ENCODE measurements around the gene KIF1A.

Gene KIF1A

GRCh38 chr2:240775905-240776304 is 44.1 kb downstream of the KIF1A start:
- intact Hi-C loops (cut with micrococcal nuclease), result no loop called here
- no peaks in the 10 kb centered on the region for H3K36me3 Mint-ChIP-seq (ENCODE audit: low read depth)
- no peak overlapping the region for H3K27ac Mint-ChIP-seq
- no peak overlapping the region for H3K4me3 Mint-ChIP-seq
- H3K9me3 Mint-ChIP-seq, result no peaks in the 10 kb centered on the region
- peaks cover 2% of the 10 kb centered on the region for H3K27me3 Mint-ChIP-seq
- no peaks in the 10 kb centered on the region for H3K4me1 Mint-ChIP-seq (ENCODE audit: low read depth)

- Mint-ChIP-seq H3K4me3 (no peak overlapping the region), H3K27ac (no peak overlapping the region), H3K27me3 (peaks cover 2% of the 10 kb centered on the region), H3K36me3 (ENCODE audit: low read depth) (no peaks in the 10 kb centered on the region), H3K4me1 (ENCODE audit: low read depth) (no peaks in the 10 kb centered on the region), H3K9me3 (no peaks in the 10 kb centered on the region)
- intact Hi-C loops (cut with micrococcal nuclease), result no loop called here
Observed at GRCh38 chr2:240774856-240775255, 45.2 kb downstream of the KIF1A start.

- Mint-ChIP-seq H3K27ac (no peak overlapping the region), H3K4me3 (no peak overlapping the region)
Observed at GRCh38 chr2:240769096-240769495, 50.9 kb downstream of the KIF1A start.

DNA sequence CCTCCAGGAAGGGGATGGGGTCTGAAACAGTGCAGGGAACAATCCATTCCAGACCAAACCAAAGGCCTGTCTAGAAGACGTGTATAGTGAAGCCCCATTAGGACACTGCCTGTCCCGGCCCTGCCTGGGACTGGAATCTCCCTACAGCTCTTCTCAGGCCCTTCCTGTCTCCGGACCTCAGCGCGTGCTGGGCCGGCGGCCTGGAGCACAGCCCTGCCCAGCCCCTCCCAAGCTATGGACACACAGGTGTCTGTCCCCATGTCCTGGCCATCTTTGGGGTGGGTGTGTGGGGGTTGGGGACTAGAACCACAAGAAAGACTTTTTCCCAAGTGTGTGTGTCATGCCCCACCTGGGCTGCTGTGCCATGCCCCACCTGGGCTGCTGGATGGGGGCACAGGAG is 51.8 kb downstream of the KIF1A start:
- Mint-ChIP-seq H3K9me3 (no peaks in the 10 kb centered on the region), H3K4me1 (ENCODE audit: low read depth) (no peaks in the 10 kb centered on the region), H3K27me3 (no peaks in the 10 kb centered on the region), H3K36me3 (ENCODE audit: low read depth) (no peaks in the 10 kb centered on the region), H3K4me3 (no peak overlapping the region), H3K27ac (no peak overlapping the region)
- intact Hi-C loops (cut with micrococcal nuclease), result no loop called here

More at GRCh38 chr2:240769096-240769495, 50.9 kb downstream of the KIF1A start:
- Mint-ChIP-seq H3K4me1 (ENCODE audit: low read depth) (no peaks in the 10 kb centered on the region), H3K27me3 (no peaks in the 10 kb centered on the region), H3K36me3 (ENCODE audit: low read depth) (no peaks in the 10 kb centered on the region), H3K9me3 (no peaks in the 10 kb centered on the region)
- intact Hi-C loops (cut with micrococcal nuclease), result no loop called here

DNA sequence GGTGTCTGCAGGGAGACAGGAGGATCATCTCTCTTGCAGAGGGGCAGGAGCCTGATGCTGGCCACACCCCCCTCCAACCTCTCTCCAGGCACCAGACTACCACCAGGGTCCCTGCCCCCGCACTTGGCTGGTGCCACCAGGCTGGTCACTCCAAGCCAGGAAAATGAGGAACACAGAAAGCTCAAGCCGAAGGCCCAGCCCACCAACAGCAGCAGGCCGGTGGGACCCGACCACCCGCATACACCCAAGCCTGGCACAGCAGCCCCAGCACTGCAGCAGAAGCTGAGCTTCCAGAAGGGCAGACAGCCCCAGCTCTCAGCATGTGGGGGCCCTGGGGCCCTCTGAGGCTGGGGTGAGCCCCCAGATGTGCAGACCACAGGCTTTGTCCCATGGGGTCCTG is 52.7 kb downstream of the KIF1A start:
- H3K4me3 Mint-ChIP-seq, result no peak overlapping the region
- H3K36me3 Mint-ChIP-seq (ENCODE audit: low read depth), result no peaks in the 10 kb centered on the region
- H3K9me3 Mint-ChIP-seq, result no peaks in the 10 kb centered on the region
- no peak overlapping the region for H3K27ac Mint-ChIP-seq
- intact Hi-C loops (cut with micrococcal nuclease), result no loop called here
- no peaks in the 10 kb centered on the region for H3K27me3 Mint-ChIP-seq
- no peaks in the 10 kb centered on the region for H3K4me1 Mint-ChIP-seq (ENCODE audit: low read depth)

DNA sequence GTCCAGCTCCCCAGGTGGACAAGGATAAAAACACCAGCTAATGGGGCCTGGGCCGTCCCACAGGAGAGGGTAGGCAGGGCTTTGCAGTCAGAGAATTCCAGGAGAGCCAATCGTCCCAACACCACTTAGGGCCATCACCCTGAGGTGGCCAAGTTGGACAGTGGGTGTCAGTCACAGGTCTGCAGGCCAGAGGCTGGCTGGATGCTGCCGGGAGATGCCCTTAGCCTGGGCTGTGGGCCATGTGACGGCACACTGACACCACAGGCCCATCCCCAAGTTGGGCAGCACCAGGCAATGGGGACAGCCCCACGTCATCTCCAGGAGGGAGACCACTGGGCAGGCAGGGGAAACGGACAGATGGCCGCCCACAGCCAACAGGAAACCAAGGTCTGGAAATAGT is 53.9 kb downstream of the KIF1A start:
- no peaks in the 10 kb centered on the region for H3K36me3 Mint-ChIP-seq (ENCODE audit: low read depth)
- H3K4me3 Mint-ChIP-seq, result no peak overlapping the region
- no peaks in the 10 kb centered on the region for H3K9me3 Mint-ChIP-seq
- no peaks in the 10 kb centered on the region for H3K4me1 Mint-ChIP-seq (ENCODE audit: low read depth)
- intact Hi-C loops (cut with micrococcal nuclease), result no loop called here
- H3K27me3 Mint-ChIP-seq, result no peaks in the 10 kb centered on the region
- no peak overlapping the region for H3K27ac Mint-ChIP-seq

GRCh38 chr2:240765007-240765406 is 55.0 kb downstream of the KIF1A start:
- Mint-ChIP-seq H3K4me1 (ENCODE audit: low read depth) (no peaks in the 10 kb centered on the region), H3K27ac (no peak overlapping the region), H3K36me3 (ENCODE audit: low read depth) (no peaks in the 10 kb centered on the region), H3K9me3 (no peaks in the 10 kb centered on the region), H3K4me3 (no peak overlapping the region), H3K27me3 (no peaks in the 10 kb centered on the region)
- intact Hi-C loops (cut with micrococcal nuclease), result no loop called here

- Mint-ChIP-seq H3K9me3 (no peaks in the 10 kb centered on the region), H3K4me3 (no peak overlapping the region), H3K27ac (no peak overlapping the region), H3K4me1 (ENCODE audit: low read depth) (no peaks in the 10 kb centered on the region), H3K36me3 (ENCODE audit: low read depth) (no peaks in the 10 kb centered on the region), H3K27me3 (no peaks in the 10 kb centered on the region)
- intact Hi-C loops (cut with micrococcal nuclease), result no loop called here
Observed at GRCh38 chr2:240764605-240765004, 55.4 kb downstream of the KIF1A start.

DNA sequence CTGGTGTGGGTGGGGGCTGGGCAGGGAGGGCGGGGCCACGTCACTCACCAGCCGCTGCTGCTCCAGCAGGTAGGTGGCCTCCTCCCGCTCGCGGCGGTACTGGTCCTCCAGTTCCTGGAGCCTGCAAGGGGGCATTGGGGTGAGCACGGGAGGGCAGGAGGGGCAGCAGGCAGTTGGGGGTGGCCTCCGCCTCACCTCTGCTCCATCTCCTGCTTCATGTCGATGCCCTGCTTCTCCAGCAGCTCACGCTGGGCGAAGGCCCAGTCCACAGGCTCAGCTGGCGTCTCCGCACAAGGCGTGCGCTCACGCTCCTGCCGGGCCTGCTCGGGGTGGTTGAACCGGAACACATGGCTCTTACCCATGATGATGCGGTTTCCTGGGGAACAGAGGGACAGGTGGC is 57.0 kb downstream of the KIF1A start:
- intact Hi-C loops (cut with micrococcal nuclease), result no loop called here
- H3K27me3 Mint-ChIP-seq, result no peaks in the 10 kb centered on the region
- no peak overlapping the region for H3K27ac Mint-ChIP-seq
- no peaks in the 10 kb centered on the region for H3K36me3 Mint-ChIP-seq (ENCODE audit: low read depth)
- H3K9me3 Mint-ChIP-seq, result no peaks in the 10 kb centered on the region
- H3K4me3 Mint-ChIP-seq, result no peak overlapping the region
- no peaks in the 10 kb centered on the region for H3K4me1 Mint-ChIP-seq (ENCODE audit: low read depth)

- no peaks in the 10 kb centered on the region for H3K36me3 Mint-ChIP-seq (ENCODE audit: low read depth)
- no peak overlapping the region for H3K27ac Mint-ChIP-seq
- H3K4me1 Mint-ChIP-seq (ENCODE audit: low read depth), result no peaks in the 10 kb centered on the region
- intact Hi-C loops (cut with micrococcal nuclease), result no loop called here
- no peak overlapping the region for H3K4me3 Mint-ChIP-seq
- no peaks in the 10 kb centered on the region for H3K27me3 Mint-ChIP-seq
- no peaks in the 10 kb centered on the region for H3K9me3 Mint-ChIP-seq
Observed at GRCh38 chr2:240762249-240762648, 57.8 kb downstream of the KIF1A start.

GRCh38 chr2:240760576-240761246 is 59.3 kb downstream of the KIF1A start:
- Mint-ChIP-seq H3K4me1 (ENCODE audit: low read depth) (no peaks in the 10 kb centered on the region), H3K9me3 (no peaks in the 10 kb centered on the region), H3K36me3 (ENCODE audit: low read depth) (no peaks in the 10 kb centered on the region), H3K27ac (no peak overlapping the region), H3K4me3 (no peak overlapping the region), H3K27me3 (no peaks in the 10 kb centered on the region)
- intact Hi-C loops (cut with micrococcal nuclease), result no loop called here

DNA sequence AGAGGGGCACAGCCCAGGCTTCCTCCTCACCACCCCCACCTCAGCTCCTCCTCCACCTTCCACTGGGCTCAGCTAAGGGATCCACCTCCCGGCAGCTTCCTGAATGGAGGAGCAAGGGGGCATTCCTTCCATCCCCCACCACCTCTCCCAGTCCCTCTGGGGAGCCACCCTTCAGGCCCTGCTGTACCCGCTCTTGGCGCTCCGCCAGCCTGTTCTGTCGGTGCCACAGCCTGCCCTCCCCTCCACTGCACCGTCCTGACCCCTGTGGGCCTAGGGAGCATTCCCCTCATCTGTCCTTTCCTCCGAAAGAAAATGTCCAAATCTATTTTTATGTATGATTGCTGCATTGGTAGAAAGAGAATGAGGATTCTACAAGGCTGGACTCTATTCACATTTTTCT is 59.9 kb downstream of the KIF1A start:
- H3K27ac Mint-ChIP-seq, result no peak overlapping the region
- intact Hi-C loops (cut with micrococcal nuclease), result no loop called here
- no peaks in the 10 kb centered on the region for H3K9me3 Mint-ChIP-seq
- H3K4me1 Mint-ChIP-seq (ENCODE audit: low read depth), result no peaks in the 10 kb centered on the region
- H3K4me3 Mint-ChIP-seq, result no peak overlapping the region
- H3K27me3 Mint-ChIP-seq, result no peaks in the 10 kb centered on the region
- H3K36me3 Mint-ChIP-seq (ENCODE audit: low read depth), result no peaks in the 10 kb centered on the region

GRCh38 chr2:240759459-240759858 is 60.6 kb downstream of the KIF1A start:
- Mint-ChIP-seq H3K4me1 (ENCODE audit: low read depth) (no peaks in the 10 kb centered on the region), H3K36me3 (ENCODE audit: low read depth) (no peaks in the 10 kb centered on the region), H3K27me3 (no peaks in the 10 kb centered on the region), H3K27ac (no peak overlapping the region), H3K9me3 (no peaks in the 10 kb centered on the region), H3K4me3 (no peak overlapping the region)
- intact Hi-C loops (cut with micrococcal nuclease), result no loop called here

GRCh38 chr2:240757086-240757614 is 62.9 kb downstream of the KIF1A start:
- Mint-ChIP-seq H3K36me3 (ENCODE audit: low read depth) (no peaks in the 10 kb centered on the region), H3K4me1 (ENCODE audit: low read depth) (no peaks in the 10 kb centered on the region), H3K27me3 (no peaks in the 10 kb centered on the region), H3K9me3 (no peaks in the 10 kb centered on the region), H3K27ac (no peak overlapping the region), H3K4me3 (no peak overlapping the region)
- intact Hi-C loops (cut with micrococcal nuclease), result no loop called here

- no peaks in the 10 kb centered on the region for H3K9me3 Mint-ChIP-seq
Observed at GRCh38 chr2:240752209-240752608, 67.8 kb downstream of the KIF1A start.

More at GRCh38 chr2:240752209-240752608, 67.8 kb downstream of the KIF1A start:
- no peaks in the 10 kb centered on the region for H3K4me1 Mint-ChIP-seq (ENCODE audit: low read depth)
- intact Hi-C loops (cut with micrococcal nuclease), result no loop called here
- H3K4me3 Mint-ChIP-seq, result no peak overlapping the region
- no peaks in the 10 kb centered on the region for H3K36me3 Mint-ChIP-seq (ENCODE audit: low read depth)
- peaks cover 2% of the 10 kb centered on the region for H3K27me3 Mint-ChIP-seq
- no peak overlapping the region for H3K27ac Mint-ChIP-seq
